ENCODE measurements around the gene TRIML1. TPM values are rescaled to one million over a fixed set of nuclear protein-coding genes. Genes with fewer than 3 reads are reported as not detected.

The TRIML1 gene
- total and polyA plus RNA-seq, 2 experiments from 2014 or later, result not detected

- H3K9me2 ChIP-seq (replicated peaks; ENCODE audit: insufficient read depth), result no peaks in the 10 kb centered on the region
- peaks cover under 1% of the 10 kb centered on the region for H3K4me1 ChIP-seq (ENCODE audit: insufficient read depth)
- TF ChIP-seq EZH2phosphoT487 (IDR thresholded peaks at IDR 0.05; ENCODE audit: low read depth, severe bottlenecking, unreplicated experiment) (no peak), EZH2 (IDR thresholded peaks at IDR 0.05; ENCODE audit: borderline replicate concordance) (no peak)
- TF ChIP-seq, protein P1, sequence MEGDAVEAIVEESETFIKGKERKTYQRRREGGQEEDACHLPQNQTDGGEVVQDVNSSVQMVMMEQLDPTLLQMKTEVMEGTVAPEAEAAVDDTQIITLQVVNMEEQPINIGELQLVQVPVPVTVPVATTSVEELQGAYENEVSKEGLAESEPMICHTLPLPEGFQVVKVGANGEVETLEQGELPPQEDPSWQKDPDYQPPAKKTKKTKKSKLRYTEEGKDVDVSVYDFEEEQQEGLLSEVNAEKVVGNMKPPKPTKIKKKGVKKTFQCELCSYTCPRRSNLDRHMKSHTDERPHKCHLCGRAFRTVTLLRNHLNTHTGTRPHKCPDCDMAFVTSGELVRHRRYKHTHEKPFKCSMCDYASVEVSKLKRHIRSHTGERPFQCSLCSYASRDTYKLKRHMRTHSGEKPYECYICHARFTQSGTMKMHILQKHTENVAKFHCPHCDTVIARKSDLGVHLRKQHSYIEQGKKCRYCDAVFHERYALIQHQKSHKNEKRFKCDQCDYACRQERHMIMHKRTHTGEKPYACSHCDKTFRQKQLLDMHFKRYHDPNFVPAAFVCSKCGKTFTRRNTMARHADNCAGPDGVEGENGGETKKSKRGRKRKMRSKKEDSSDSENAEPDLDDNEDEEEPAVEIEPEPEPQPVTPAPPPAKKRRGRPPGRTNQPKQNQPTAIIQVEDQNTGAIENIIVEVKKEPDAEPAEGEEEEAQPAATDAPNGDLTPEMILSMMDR (IDR thresholded peaks at IDR 0.05; ENCODE audit: poor library complexity), result no peak
- no peaks in the 10 kb centered on the region for H4K20me1 ChIP-seq (ENCODE audit: insufficient read depth, poor library complexity, severe bottlenecking)
- DNase-seq (ENCODE audit: low spot score), result no peak
- no peaks in the 10 kb centered on the region for H3K9me3 ChIP-seq (ENCODE audit: low read depth)
- H3K27ac ChIP-seq, result no peak overlapping the region
- no peaks in the 10 kb centered on the region for H3K36me3 ChIP-seq (replicated peaks; ENCODE audit: insufficient read depth, low read depth)
- H3K79me2 ChIP-seq, result no peaks in the 10 kb centered on the region
- H3K27me3 ChIP-seq, result no peaks in the 10 kb centered on the region
- H3K4me2 ChIP-seq, result no peak overlapping the region
- H2AFZ ChIP-seq, result no peak overlapping the region
- no peak overlapping the region for H3K4me3 ChIP-seq
- 74% methylated on average over 3 of the region's 3 CpGs for WGBS (ENCODE audit: low lambda C conversion rate, missing lambda C conversion rate)
Measured at GRCh38 chr4:188190461-188190860, 51.2 kb downstream of the TRIML1 start.

DNA sequence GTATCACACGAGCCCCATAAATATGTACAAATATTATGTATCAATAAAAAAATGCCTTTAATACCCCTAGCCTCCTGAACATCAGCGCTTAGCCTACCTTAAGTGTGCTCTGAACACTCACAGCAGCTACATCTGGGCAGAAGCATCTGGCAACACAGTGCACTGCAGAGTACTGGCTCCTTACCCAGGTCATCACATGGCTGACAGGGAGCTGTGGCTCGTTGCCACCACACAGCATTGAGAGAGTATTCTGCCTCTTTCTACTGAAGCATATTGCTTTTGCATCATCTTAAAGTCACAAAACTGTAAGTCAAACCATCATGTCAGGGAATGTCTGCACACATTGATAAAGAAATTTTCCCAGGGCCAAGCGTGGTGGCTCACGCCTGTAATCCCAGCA, 55.2 kb downstream of the TRIML1 start:
- Histone ChIP-seq H3K4me1 (ENCODE audit: insufficient read depth) (peaks cover 9% of the 10 kb centered on the region), H3K4me2 (no peak overlapping the region), H3K9me2 (replicated peaks; ENCODE audit: insufficient read depth) (no peaks in the 10 kb centered on the region), H3K79me2 (no peaks in the 10 kb centered on the region), H3K4me3 (no peak overlapping the region), H2AFZ (no peak overlapping the region), H3K27me3 (no peaks in the 10 kb centered on the region), H3K36me3 (replicated peaks; ENCODE audit: insufficient read depth, low read depth) (no peaks in the 10 kb centered on the region), H3K27ac (no peak overlapping the region), H3K9me3 (ENCODE audit: low read depth) (no peaks in the 10 kb centered on the region), H4K20me1 (ENCODE audit: insufficient read depth, poor library complexity, severe bottlenecking) (no peaks in the 10 kb centered on the region)
- WGBS (ENCODE audit: low lambda C conversion rate, missing lambda C conversion rate), result 93% methylated on average over 5 of the region's 5 CpGs
- TF ChIP-seq EZH2 (IDR thresholded peaks at IDR 0.05; ENCODE audit: borderline replicate concordance) (no peak), EZH2phosphoT487 (IDR thresholded peaks at IDR 0.05; ENCODE audit: low read depth, severe bottlenecking, unreplicated experiment) (no peak)
- TF ChIP-seq, protein P1 (IDR thresholded peaks at IDR 0.05; ENCODE audit: poor library complexity), result no peak
- no peak for DNase-seq (ENCODE audit: low spot score)

DNA sequence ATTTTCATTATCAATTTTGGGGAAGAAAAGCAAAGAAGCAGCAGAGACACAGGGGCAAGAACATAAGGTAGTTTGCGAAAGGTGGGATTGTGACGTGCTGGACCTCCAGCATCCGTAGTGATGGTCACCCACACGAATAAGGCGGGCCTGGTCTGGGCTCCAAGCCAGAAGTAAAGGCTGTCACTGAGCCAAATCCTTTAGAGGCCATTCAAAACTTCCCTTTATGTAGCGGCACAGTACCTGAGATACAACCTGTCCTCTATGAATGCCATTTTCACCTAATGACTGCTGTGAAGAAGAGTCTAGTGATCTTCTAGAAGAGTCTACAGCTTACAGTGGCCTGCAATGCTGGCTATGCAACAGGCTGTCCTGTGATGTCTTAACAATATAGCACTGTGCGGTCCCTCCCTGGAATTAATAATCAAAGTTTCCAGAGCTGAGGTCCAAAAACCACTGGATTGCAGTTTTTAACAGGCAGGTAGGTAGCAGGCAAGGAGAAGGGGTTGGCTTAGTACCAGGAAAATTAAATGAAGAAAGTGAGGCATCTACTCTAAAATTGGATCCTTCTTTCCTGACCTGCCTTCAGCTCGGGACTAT, 56.2 kb downstream of the TRIML1 start:
- TF ChIP-seq EZH2 (IDR thresholded peaks at IDR 0.05; ENCODE audit: borderline replicate concordance) (no peak), EZH2phosphoT487 (IDR thresholded peaks at IDR 0.05; ENCODE audit: low read depth, severe bottlenecking, unreplicated experiment) (no peak)
- TF ChIP-seq, protein P1 (IDR thresholded peaks at IDR 0.05; ENCODE audit: poor library complexity), result no peak
- Histone ChIP-seq H4K20me1 (ENCODE audit: insufficient read depth, poor library complexity, severe bottlenecking) (no peaks in the 10 kb centered on the region), H3K4me2 (peak overlapping the region; percentile 69), H3K9me2 (replicated peaks; ENCODE audit: insufficient read depth) (no peaks in the 10 kb centered on the region), H3K27ac (no peak overlapping the region), H3K27me3 (no peaks in the 10 kb centered on the region), H3K4me3 (no peak overlapping the region), H3K4me1 (ENCODE audit: insufficient read depth) (peaks cover 9% of the 10 kb centered on the region), H3K9me3 (ENCODE audit: low read depth) (no peaks in the 10 kb centered on the region), H2AFZ (peak overlapping the region; percentile 60), H3K36me3 (replicated peaks; ENCODE audit: insufficient read depth, low read depth) (no peaks in the 10 kb centered on the region), H3K79me2 (no peaks in the 10 kb centered on the region)
- 80% methylated on average over 8 of the region's 8 CpGs for WGBS (ENCODE audit: low lambda C conversion rate, missing lambda C conversion rate)
- DNase-seq (ENCODE audit: low spot score), result no peak

All from hepatocyte (in vitro differentiated cells).